Left ventricle myocardium inferior (tissue), 1 donor: ENCODE measurements around the gene HS3ST5. TPM values are rescaled to one million over a fixed set of nuclear protein-coding genes. Genes with fewer than 3 reads are reported as not detected.

ENCODE experiments used
- DNase-seq: peaks from one replicate; pipeline ENCODE4 v3.0.0-alpha.2; 2020
- H3K27ac ChIP-seq: fragments of 200-600 bp; replicated peaks from 2 replicates; pipeline ENCODE4 v1.8.0; 2021
- H3K27me3 ChIP-seq: fragments of 200-600 bp; 2 replicates; pipeline ENCODE4 v1.8.0; 2021; ENCODE audit warnings: low read depth
- H3K36me3 ChIP-seq: fragments of 200-600 bp; 2 replicates; pipeline ENCODE4 v1.8.0; 2021
- H3K4me1 ChIP-seq: fragments of 200-600 bp; 2 replicates; pipeline ENCODE4 v1.8.0; 2021
- H3K4me3 ChIP-seq: fragments of 200-600 bp; 2 replicates; pipeline ENCODE4 v1.8.0; 2021; ENCODE audit warnings: mild to moderate bottlenecking, moderate library complexity
- H3K9me3 ChIP-seq: fragments of 200-600 bp; replicated peaks from 2 replicates; pipeline ENCODE4 v1.8.0; 2021
- CTCF ChIP-seq: fragments of 200-600 bp; IDR thresholded peaks from 2 replicates; pipeline ENCODE4 v1.8.0; 2021; ENCODE audit warnings: antibody characterized with exemption, mild to moderate bottlenecking, borderline replicate concordance
- intact Hi-C: fragments of 100-400 bp; cut with micrococcal nuclease; formaldehyde crosslinking; loops from one replicate; pipeline ENCODE4 v1.11.0; 2022
- total RNA-seq: library from RNA; stranded (reverse); fragmentation: NEBNext Ultra II Directional; extraction: Animal tissue kit (Norgen Biotek cat#: 25700); gene quantifications from one replicate; pipeline ENCODE4 v1.2.1, GENCODE V29; 2021
- donor health status: DM: no; HTN: yes; CAD: no; lungs with severe emphysema.

The HS3ST5 gene
- total RNA-seq, 1 donor from 2014 or later, result not detected

- intact Hi-C loops, result no loop called here
- H3K36me3 ChIP-seq, result no peaks in the 10 kb centered on the region
- peak overlapping the region; percentile 7 for H3K27ac ChIP-seq
- no peaks in the 10 kb centered on the region for H3K27me3 ChIP-seq
- H3K4me1 ChIP-seq, result no peaks in the 10 kb centered on the region
- DNase-seq, result no peak
- TF ChIP-seq CTCF, result no peak
- H3K4me3 ChIP-seq, result no peak overlapping the region
- H3K9me3 ChIP-seq, result peaks cover 3% of the 10 kb centered on the region
Observed at GRCh38 chr6:114068771-114069170, 274.1 kb downstream of the HS3ST5 start.

DNA sequence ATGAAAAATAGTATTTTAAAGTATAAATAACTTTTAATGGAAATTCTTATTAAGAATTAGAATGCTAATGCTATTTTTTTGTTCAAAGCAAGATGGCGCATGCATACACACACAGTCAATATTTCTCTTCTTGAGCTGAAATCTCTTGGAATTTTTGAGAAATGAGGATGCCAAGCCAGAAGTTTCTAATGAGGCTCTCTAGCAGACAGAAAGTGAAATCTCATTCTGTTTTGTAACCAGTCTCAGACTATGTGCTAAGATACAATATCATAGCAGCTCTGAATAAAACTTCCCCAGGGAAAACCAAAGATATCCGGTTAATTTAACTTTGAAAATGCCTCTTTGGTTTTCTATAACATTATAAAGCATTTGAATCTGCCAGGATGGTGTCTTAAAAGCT, 274.7 kb downstream of the HS3ST5 start:
- Histone ChIP-seq H3K4me3 (no peak overlapping the region), H3K36me3 (no peaks in the 10 kb centered on the region), H3K27me3 (no peaks in the 10 kb centered on the region), H3K9me3 (peaks cover 3% of the 10 kb centered on the region), H3K4me1 (no peaks in the 10 kb centered on the region), H3K27ac (peak overlapping the region; percentile 7)
- intact Hi-C loops, result no loop called here
- no peak for TF ChIP-seq CTCF
- DNase-seq, result no peak

DNA sequence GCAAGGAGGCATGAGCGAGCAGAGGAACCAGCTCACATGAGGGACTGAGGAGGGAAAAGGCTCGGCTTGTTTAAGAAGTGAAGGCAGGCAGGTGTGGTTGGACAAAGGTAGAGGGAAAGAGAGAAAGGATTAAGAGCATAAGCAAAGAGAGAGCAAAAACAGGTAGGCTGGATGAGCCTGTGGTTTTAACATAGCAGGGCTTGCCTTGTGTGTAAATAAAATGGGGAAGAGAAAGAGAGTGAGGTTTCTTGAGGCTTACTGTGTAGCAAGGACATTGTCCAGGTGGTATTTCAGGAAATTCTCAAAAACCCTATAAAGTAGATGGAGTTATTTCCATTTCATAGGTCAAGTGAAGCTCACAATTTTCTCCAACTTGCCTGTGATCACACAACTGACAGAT, 278.0 kb downstream of the HS3ST5 start:
- H3K27me3 ChIP-seq, result no peaks in the 10 kb centered on the region
- TF ChIP-seq CTCF, result no peak
- no peak overlapping the region for H3K27ac ChIP-seq
- H3K9me3 ChIP-seq, result no peaks in the 10 kb centered on the region
- intact Hi-C loops, result no loop called here
- no peaks in the 10 kb centered on the region for H3K4me1 ChIP-seq
- no peaks in the 10 kb centered on the region for H3K36me3 ChIP-seq
- no peak overlapping the region for H3K4me3 ChIP-seq
- no peak for DNase-seq

DNA sequence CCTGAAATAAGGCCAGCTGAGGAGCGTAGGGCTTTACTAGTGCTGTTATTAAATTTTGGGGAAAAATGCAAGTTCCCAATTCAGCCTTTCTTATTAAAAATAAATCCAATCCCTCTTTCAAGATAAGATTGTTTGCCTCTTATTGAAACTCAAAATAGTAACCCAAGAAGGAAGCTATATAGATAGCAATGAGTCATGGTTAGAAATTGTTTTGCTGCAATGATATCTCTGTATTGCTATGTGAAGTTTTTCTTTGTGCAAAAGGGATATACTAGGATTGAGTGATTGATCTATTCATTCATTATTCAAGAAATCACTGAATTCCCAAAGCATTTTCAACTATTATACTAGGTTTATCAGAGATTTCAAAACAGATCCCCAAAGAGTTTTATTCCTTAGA, 278.9 kb downstream of the HS3ST5 start:
- Histone ChIP-seq H3K36me3 (no peaks in the 10 kb centered on the region), H3K4me1 (no peaks in the 10 kb centered on the region), H3K27me3 (no peaks in the 10 kb centered on the region), H3K9me3 (no peaks in the 10 kb centered on the region), H3K4me3 (no peak overlapping the region), H3K27ac (no peak overlapping the region)
- intact Hi-C loops, result no loop called here
- TF ChIP-seq CTCF, result no peak
- no peak for DNase-seq

DNA sequence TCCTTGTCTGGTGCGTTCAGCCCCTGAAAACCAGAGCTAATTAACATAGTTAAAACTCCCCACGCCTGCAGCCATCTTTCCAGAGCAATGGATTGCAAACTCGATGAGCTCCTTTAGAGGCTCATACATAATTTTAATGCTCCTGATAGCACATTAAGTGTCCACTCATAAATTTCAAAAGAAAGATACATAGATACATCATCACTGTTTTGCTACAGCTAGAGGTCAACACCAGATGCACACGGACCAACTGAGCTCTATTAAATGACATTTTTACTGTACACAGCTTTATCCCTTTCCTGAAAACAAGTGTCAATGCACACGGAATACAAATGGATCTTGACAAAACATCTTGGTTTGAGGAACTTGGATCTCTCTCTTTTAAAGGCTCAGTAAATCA, 280.6 kb downstream of the HS3ST5 start:
- no peaks in the 10 kb centered on the region for H3K4me1 ChIP-seq
- no peaks in the 10 kb centered on the region for H3K27me3 ChIP-seq
- no peaks in the 10 kb centered on the region for H3K9me3 ChIP-seq
- H3K36me3 ChIP-seq, result no peaks in the 10 kb centered on the region
- no peak for TF ChIP-seq CTCF
- no peak overlapping the region for H3K4me3 ChIP-seq
- H3K27ac ChIP-seq, result no peak overlapping the region
- DNase-seq, result no peak
- intact Hi-C loops, result no loop called here

DNA sequence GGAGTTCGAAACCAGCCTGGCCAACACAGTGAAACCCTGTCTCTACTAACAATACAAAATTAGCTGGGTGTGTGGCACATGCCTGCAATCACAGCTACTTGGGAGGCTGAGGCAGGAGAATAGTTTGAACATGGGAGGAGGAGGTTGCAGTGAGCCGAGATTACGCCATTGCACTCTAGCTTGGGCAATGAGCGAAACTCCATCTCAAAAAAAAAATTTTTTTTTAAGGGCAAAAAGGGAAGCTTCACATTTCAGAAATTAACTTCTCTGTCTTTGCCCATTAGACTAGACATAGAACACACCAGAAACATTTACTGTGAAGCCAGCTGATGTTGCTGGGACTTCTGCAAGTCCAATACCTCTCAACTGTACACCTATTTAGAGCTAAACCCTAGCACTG, 281.1 kb downstream of the HS3ST5 start:
- no peak for DNase-seq
- H3K4me3 ChIP-seq, result no peak overlapping the region
- H3K27ac ChIP-seq, result no peak overlapping the region
- H3K4me1 ChIP-seq, result no peaks in the 10 kb centered on the region
- H3K36me3 ChIP-seq, result no peaks in the 10 kb centered on the region
- H3K9me3 ChIP-seq, result no peaks in the 10 kb centered on the region
- intact Hi-C loops, result no loop called here
- H3K27me3 ChIP-seq, result no peaks in the 10 kb centered on the region
- TF ChIP-seq CTCF, result no peak
